H1 (cell line): Measurements from ENCODE around the gene TBC1D10A.

Source experiments
- EP300 ChIP-seq, 2 experiments: IDR thresholded peaks; 1 replicate in 1 of 2; 2 replicates in 1 of 2; pipeline ENCODE4 v1.6.1; 2011 to 2012; ENCODE audit warnings: low read depth in 2 of 2, low read length in 2 of 2, mild to moderate bottlenecking in 2 of 2, borderline replicate concordance in 1 of 2, inconsistent platforms in 1 of 2, moderate library complexity in 1 of 2
- SP1 ChIP-seq: IDR thresholded peaks from 2 replicates; pipeline ENCODE4 v1.6.1; 2011; ENCODE audit warnings: low read depth, low read length

GRCh38 chr22:30334646-30335045 is 7.9 kb upstream of the TBC1D10A start:
- TF ChIP-seq SP1 (no peak), EP300 (IDR thresholded peaks at IDR 0.05; ENCODE audit: borderline replicate concordance in 1 of 2, low read depth in 2 of 2, low read length in 2 of 2) (no peak)
